Endothelial cell of umbilical vein (primary cell): Measurements from ENCODE around the gene COX7C.

Experiments used
- JUN ChIP-seq: IDR thresholded peaks from 2 replicates; pipeline ENCODE4 v1.6.1; 2011; ENCODE audit warnings: borderline replicate concordance, low read depth; ENCODE audit not compliant: insufficient read length, insufficient read depth
- MYC ChIP-seq: IDR thresholded peaks from one replicate; pipeline ENCODE4 v1.6.1; 2011; ENCODE audit warnings: mild to moderate bottlenecking, low read depth, low read length
- POLR2A ChIP-seq: IDR thresholded peaks from 2 replicates; pipeline ENCODE4 v1.6.1; 2012; ENCODE audit warnings: low read depth, mild to moderate bottlenecking, control low read depth, low read length
- POLR2AphosphoS5 ChIP-seq: IDR thresholded peaks from 2 replicates; pipeline ENCODE4 v1.6.1; 2012; ENCODE audit warnings: low read depth, mild to moderate bottlenecking, control low read depth, low read length, moderate library complexity; ENCODE audit not compliant: insufficient read depth
- TF ChIP-seq, protein P1 (sequence below), 2 donors: IDR thresholded peaks; 1 replicate in 1 of 2; 2 replicates in 1 of 2; pipeline ENCODE4 v1.5.1; 2011; ENCODE audit warnings: low read length in 2 of 2, mild to moderate bottlenecking in 2 of 2, moderate library complexity in 2 of 2, control low read depth in 1 of 2, inconsistent platforms in 1 of 2, low read depth in 1 of 2; ENCODE audit not compliant: insufficient read depth in 1 of 2; ENCODE audit errors: extremely low read depth in 1 of 2

DNA sequence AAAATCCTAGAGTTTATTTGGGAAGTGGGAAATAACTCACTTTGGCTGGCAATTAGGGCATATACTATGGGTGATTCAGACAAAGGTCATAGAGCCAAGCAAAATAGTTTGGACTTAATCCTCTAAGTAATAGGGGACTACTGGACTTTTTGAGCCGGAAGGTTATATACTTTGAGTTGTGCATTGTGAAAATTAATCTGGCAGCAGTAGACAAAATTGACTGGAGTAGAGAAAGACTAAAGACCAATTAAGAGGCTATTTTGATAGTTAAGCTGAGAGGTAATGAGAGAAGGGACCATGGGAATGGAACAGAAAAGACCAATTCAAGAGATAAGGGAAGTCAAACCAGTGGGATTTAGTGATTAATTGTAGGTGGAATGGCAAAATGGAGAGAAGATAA lies 28.9 kb downstream of the COX7C start:
- TF ChIP-seq, protein P1, sequence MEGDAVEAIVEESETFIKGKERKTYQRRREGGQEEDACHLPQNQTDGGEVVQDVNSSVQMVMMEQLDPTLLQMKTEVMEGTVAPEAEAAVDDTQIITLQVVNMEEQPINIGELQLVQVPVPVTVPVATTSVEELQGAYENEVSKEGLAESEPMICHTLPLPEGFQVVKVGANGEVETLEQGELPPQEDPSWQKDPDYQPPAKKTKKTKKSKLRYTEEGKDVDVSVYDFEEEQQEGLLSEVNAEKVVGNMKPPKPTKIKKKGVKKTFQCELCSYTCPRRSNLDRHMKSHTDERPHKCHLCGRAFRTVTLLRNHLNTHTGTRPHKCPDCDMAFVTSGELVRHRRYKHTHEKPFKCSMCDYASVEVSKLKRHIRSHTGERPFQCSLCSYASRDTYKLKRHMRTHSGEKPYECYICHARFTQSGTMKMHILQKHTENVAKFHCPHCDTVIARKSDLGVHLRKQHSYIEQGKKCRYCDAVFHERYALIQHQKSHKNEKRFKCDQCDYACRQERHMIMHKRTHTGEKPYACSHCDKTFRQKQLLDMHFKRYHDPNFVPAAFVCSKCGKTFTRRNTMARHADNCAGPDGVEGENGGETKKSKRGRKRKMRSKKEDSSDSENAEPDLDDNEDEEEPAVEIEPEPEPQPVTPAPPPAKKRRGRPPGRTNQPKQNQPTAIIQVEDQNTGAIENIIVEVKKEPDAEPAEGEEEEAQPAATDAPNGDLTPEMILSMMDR (IDR thresholded peaks at IDR 0.05; ENCODE audit: extremely low read depth in 1 of 2, insufficient read depth in 1 of 2, low read depth in 1 of 2, low read length in 2 of 2) = no peak
- TF ChIP-seq MYC = no peak
- no peak for TF ChIP-seq POLR2A
- TF ChIP-seq JUN = no peak
- TF ChIP-seq POLR2AphosphoS5 = no peak
